Cardiac muscle cell (in vitro differentiated cells and primary cell): Measurements from ENCODE around the gene AKTIP. TPM values are rescaled to one million over a fixed set of nuclear protein-coding genes. Genes with fewer than 3 reads are reported as not detected.
"Not testable (repeated sequence)": the region's sequence is repeated elsewhere in the genome, so short reads cannot be mapped to it uniquely, and the experiment has no call there.

ENCODE experiments used
- DNase-seq, 2 donors: peaks; one replicate each; pipeline versions ENCODE4 v3.0.0 to v3.0.0-alpha.2; 2010 to 2017; ENCODE audit warnings: low read depth in 1 of 2, low spot score in 1 of 2
- H3K27ac ChIP-seq: fragments of 200-600 bp; sonication (generic); 2 replicates; pipeline ENCODE4 v1.5.1; 2016
- H3K27me3 ChIP-seq: fragments of 200-600 bp; sonication (generic); 2 replicates; pipeline ENCODE4 v1.6.0; 2016; ENCODE audit warnings: control low read depth
- H3K36me3 ChIP-seq: fragments of 200-600 bp; sonication (generic); 2 replicates; pipeline ENCODE4 v1.5.1; 2016; ENCODE audit warnings: control low read depth
- H3K4me1 ChIP-seq: fragments of 200-600 bp; sonication (generic); 2 replicates; pipeline ENCODE4 v1.8.1; 2017; ENCODE audit warnings: low read depth, mild to moderate bottlenecking, mixed run types
- H3K4me3 ChIP-seq: fragments of 200-600 bp; sonication (generic); 2 replicates; pipeline ENCODE4 v1.5.1; 2016; ENCODE audit warnings: mild to moderate bottlenecking
- H3K9me3 ChIP-seq: fragments of 200-600 bp; sonication (generic); 2 replicates; pipeline ENCODE4 v1.5.1; 2017; ENCODE audit warnings: low read depth, mild to moderate bottlenecking, control low read depth
- CTCF ChIP-seq: IDR thresholded peaks from 2 replicates; pipeline ENCODE4 v1.5.1; 2012; ENCODE audit warnings: low read depth, mild to moderate bottlenecking, low read length
- polyA plus RNA-seq: library from polyadenylated mRNA; unstranded; fragments of >200 nt; fragmentation: Nextera tagmentation; extraction: Ambion mirVana; gene quantifications from 2 replicates; pipeline ENCODE4 v1.2.1, GENCODE V29; 2016
- total RNA-seq: library from RNA; depleted of rRNA; stranded (reverse); fragments of >200 nt; gene quantifications from 2 replicates; pipeline ENCODE4 v1.2.3, GENCODE V29; 2016

AKTIP gene
- total and polyA plus RNA-seq, 2 experiments from 2014 or later = 33.9 to 39.4 TPM

- no peaks in the 10 kb centered on the region for H3K27me3 ChIP-seq
- no peak overlapping the region for H3K4me3 ChIP-seq
- no peaks in the 10 kb centered on the region for H3K9me3 ChIP-seq
- H3K4me1 ChIP-seq = no peaks in the 10 kb centered on the region
- H3K27ac ChIP-seq = no peak overlapping the region
- H3K36me3 ChIP-seq = no peaks in the 10 kb centered on the region
- no peak for TF ChIP-seq CTCF
- DNase-seq = no peak
These were observed 16.5 kb upstream of the AKTIP start for GRCh38 chr16:53519417-53520091.

- no peak for TF ChIP-seq CTCF
- DNase-seq = peak in 1 of 2 donors; percentile 94
- Histone ChIP-seq H3K27me3 (no peaks in the 10 kb centered on the region), H3K9me3 (no peaks in the 10 kb centered on the region), H3K36me3 (no peaks in the 10 kb centered on the region), H3K4me3 (no peak overlapping the region), H3K27ac (no peak overlapping the region), H3K4me1 (no peaks in the 10 kb centered on the region)
These were observed 15.8 kb upstream of the AKTIP start for GRCh38 chr16:53518550-53519416.

- TF ChIP-seq CTCF = no peak
- H3K27ac ChIP-seq = no peak overlapping the region
These were observed 14.8 kb upstream of the AKTIP start for GRCh38 chr16:53517851-53518250.

GRCh38 chr16:53515811-53516210 is 12.8 kb upstream of the AKTIP start:
- Histone ChIP-seq H3K9me3 (no peaks in the 10 kb centered on the region), H3K36me3 (no peaks in the 10 kb centered on the region), H3K4me1 (no peaks in the 10 kb centered on the region), H3K4me3 (no peak overlapping the region), H3K27ac (no peak overlapping the region), H3K27me3 (no peaks in the 10 kb centered on the region)
- no peak for TF ChIP-seq CTCF
- peak in 1 of 2 donors; percentile 11 for DNase-seq

More at GRCh38 chr16:53517851-53518250, 14.8 kb upstream of the AKTIP start:
- Histone ChIP-seq H3K4me1 (no peaks in the 10 kb centered on the region), H3K36me3 (no peaks in the 10 kb centered on the region), H3K4me3 (no peak overlapping the region), H3K9me3 (no peaks in the 10 kb centered on the region), H3K27me3 (no peaks in the 10 kb centered on the region)
- DNase-seq = no peak

- TF ChIP-seq CTCF = no peak
- DNase-seq = peak in 1 of 2 donors; percentile 88
- no peak overlapping the region for H3K27ac ChIP-seq
- peaks cover under 1% of the 10 kb centered on the region for H3K4me1 ChIP-seq
- H3K27me3 ChIP-seq = no peaks in the 10 kb centered on the region
- H3K36me3 ChIP-seq = no peaks in the 10 kb centered on the region
- no peak overlapping the region for H3K4me3 ChIP-seq
- H3K9me3 ChIP-seq = no peaks in the 10 kb centered on the region
These were observed 12.2 kb upstream of the AKTIP start for GRCh38 chr16:53515259-53515658.

- H3K27me3 ChIP-seq, H3K9me3 ChIP-seq, H3K27ac ChIP-seq, H3K4me3 ChIP-seq, H3K36me3 ChIP-seq, DNase-seq: not testable (repeated sequence)
- H3K4me1 ChIP-seq = peaks cover 16% of the 10 kb centered on the region
These were observed 9.8 kb upstream of the AKTIP start for GRCh38 chr16:53512795-53513194.
